GM21786 (cell line): Measurements from ENCODE around the gene ONECUT3.

Source experiments
- ATAC-seq: cut with Tn5 transposase; IDR thresholded peaks from one replicate; pipeline ENCODE4 v1.9.1; 2021; ENCODE audit not compliant: unreplicated experiment

The ONECUT3 gene

DNA sequence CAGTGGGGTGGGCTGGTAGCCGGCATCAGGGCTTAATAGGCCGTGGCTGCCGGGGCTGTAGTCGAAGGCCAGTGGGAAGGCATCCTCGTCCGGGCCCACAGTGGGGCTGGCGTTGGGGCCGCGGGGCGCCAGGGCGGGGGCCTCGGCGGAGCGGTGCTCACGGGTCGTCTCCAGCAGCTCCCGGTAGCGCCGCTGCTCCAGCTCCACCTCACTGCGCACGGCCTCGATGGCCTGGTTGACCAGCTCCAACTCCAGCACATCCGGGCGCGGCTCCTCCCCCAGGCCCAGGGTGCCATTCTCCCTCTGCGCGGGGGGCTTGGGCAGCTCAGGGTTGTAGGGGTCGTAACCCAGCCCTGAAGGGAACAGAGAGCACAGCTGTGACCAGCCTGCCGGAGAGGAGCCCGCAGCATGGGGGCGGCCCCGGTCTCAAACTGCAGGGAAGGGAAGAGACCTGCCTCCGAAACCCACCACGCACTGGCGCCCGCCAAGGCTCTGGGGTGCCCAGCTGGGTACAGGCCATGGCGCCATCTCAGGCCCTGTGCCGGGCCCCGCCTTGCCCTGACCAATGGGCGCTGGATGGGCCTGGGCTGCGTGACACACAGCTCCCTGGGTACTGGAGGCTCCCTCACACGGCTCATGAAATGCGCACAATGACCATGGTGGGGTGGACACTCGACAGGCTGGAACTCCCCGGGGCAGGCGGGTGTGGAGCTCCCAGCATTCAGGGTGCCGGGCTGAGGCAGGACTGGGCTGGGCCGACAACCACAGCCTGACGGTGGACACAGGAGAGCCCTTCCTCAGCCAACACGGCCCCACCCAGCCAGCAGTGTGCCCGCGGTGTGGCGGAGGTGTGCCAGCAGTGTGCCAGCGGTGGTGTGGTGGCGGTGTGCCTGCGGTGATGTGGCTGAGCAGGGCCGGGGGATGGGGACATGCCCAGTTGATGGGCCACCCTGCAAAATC lies 75.3 kb downstream of the ONECUT3 start:
- ATAC-seq = no peak

GRCh38 chr19:1829958-1830357 lies 76.7 kb downstream of the ONECUT3 start:
- no peak for ATAC-seq

DNA sequence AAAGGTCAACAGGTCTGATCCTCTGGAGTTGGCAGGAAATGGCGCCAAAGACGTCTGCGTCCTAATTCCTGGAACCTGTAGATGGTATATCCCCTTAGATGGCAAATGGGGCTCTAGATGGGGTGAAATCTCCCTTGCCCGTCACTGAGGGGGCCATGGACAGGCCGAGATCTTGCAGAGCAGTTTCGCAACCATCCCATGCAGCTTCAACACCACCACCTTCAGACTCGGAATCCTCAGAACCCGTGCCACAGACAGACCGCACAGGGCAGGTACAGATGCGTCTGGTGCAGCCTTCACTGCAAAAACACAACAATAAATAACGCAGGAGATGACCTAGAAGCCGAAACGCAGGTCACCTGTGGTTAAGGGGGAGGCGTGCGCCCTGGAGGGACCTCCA lies 77.3 kb downstream of the ONECUT3 start:
- no peak for ATAC-seq
